Bronchial epithelial cell (primary cell): ENCODE measurements around the gene RALGAPA1. TPM values are rescaled to one million over a fixed set of nuclear protein-coding genes. Genes with fewer than 3 reads are reported as not detected.

Source experiments
- DNase-seq: peaks from one replicate; pipeline ENCODE4 v3.0.0-alpha.2; 2010; ENCODE audit warnings: low read depth
- FAIRE-seq: peaks from 2 replicates; lab custom pipeline; 2011; peaks lifted over from hg19 to GRCh38; lab: Jason Lieb, UNC
- H3K27me3 ChIP-seq: 2 replicates; pipeline ENCODE4 v1.5.1; 2011; ENCODE audit warnings: low read length; ENCODE audit not compliant: control insufficient read depth, insufficient read depth
- H3K36me3 ChIP-seq: 2 replicates; pipeline ENCODE4 v1.5.1; 2011; ENCODE audit warnings: low read length; ENCODE audit not compliant: control insufficient read depth, insufficient read depth
- H3K4me3 ChIP-seq: 2 replicates; pipeline ENCODE4 v1.5.1; 2011; ENCODE audit warnings: mild to moderate bottlenecking, low read depth, low read length, control low read depth
- CTCF ChIP-seq: IDR thresholded peaks from 2 replicates; pipeline ENCODE4 v1.5.1; 2011; ENCODE audit warnings: mild to moderate bottlenecking, moderate library complexity, low read length, control low read depth, inconsistent platforms; ENCODE audit not compliant: insufficient read depth, severe bottlenecking
- total RNA-seq: library from RNA; depleted of rRNA; stranded (reverse); fragments of >200 nt; gene quantifications from 2 replicates; pipeline ENCODE4 v1.2.1, GENCODE V29; 2014

The RALGAPA1 gene
- total RNA-seq, 1 donor from 2014 or later: 28.2 TPM

- DNase-seq (no peak), FAIRE-seq (no peak)
- Histone ChIP-seq H3K4me3 (no peak overlapping the region), H3K27me3 (no peaks in the 10 kb centered on the region), H3K36me3 (no peaks in the 10 kb centered on the region)
- TF ChIP-seq CTCF: no peak
These were observed 130.6 kb downstream of the RALGAPA1 start for GRCh38 chr14:35678403-35679028.

- peak; percentile 98 for DNase-seq
- H3K27me3 ChIP-seq: no peaks in the 10 kb centered on the region
- FAIRE-seq: no peak
- no peak for TF ChIP-seq CTCF
- no peaks in the 10 kb centered on the region for H3K36me3 ChIP-seq
- H3K4me3 ChIP-seq: no peak overlapping the region
These were observed 139.3 kb downstream of the RALGAPA1 start for GRCh38 chr14:35669782-35670181.

- no peaks in the 10 kb centered on the region for H3K36me3 ChIP-seq
- DNase-seq: no peak
These were observed 142.6 kb downstream of the RALGAPA1 start for GRCh38 chr14:35666429-35667043.

GRCh38 chr14:35661875-35662274 is 147.2 kb downstream of the RALGAPA1 start:
- Histone ChIP-seq H3K4me3 (no peak overlapping the region), H3K36me3 (no peaks in the 10 kb centered on the region), H3K27me3 (no peaks in the 10 kb centered on the region)
- no peak for TF ChIP-seq CTCF
- DNase-seq (no peak), FAIRE-seq (no peak)

More at GRCh38 chr14:35666429-35667043, 142.6 kb downstream of the RALGAPA1 start:
- FAIRE-seq: no peak
- no peak for TF ChIP-seq CTCF
- H3K4me3 ChIP-seq: no peak overlapping the region
- H3K27me3 ChIP-seq: no peaks in the 10 kb centered on the region

GRCh38 chr14:35653045-35653444 is 156.1 kb downstream of the RALGAPA1 start:
- Histone ChIP-seq H3K36me3 (peaks cover 2% of the 10 kb centered on the region), H3K27me3 (no peaks in the 10 kb centered on the region), H3K4me3 (no peak overlapping the region)
- FAIRE-seq (no peak), DNase-seq (no peak)
- TF ChIP-seq CTCF: no peak
